ENCODE data around the gene AHCYL2. TPM values are rescaled to one million over a fixed set of nuclear protein-coding genes. Genes with fewer than 3 reads are reported as not detected.

AHCYL2 gene
- total RNA-seq, 1 experiment from 2014 or later = 23.2 TPM

DNA sequence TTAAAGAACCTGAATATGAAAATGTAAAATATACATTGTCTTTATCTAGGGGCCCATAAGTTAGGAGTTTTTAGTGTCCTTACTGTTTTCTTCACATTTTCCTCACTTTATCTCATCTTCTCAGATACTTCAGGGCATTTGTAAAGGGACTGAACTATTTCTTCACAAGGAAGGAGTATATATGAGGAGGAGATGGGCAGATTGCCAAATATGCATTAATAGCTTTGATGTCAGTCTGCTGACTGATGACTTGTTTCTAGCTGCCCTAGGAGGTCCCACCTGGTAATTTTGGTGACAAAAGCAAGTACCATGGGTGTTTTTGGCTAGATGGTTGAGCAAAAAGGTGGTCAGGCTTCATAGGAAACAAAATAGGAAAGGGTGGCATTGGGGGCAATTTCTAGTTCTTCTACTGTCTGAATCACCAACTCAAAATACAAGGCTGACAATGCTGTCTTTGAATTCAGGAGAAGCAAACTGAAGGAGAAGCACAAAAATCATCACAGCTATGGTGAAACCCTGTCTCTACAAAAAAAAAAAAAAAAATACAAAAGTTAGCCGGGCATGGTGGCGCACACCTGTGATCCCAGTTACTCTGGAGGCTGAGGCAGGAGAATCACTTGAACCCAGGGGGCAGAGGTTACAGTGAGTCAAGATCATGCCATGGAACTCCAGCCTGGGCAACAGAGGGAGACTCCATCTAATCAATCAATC lies 199.0 kb downstream of the AHCYL2 start:
- Histone ChIP-seq H2BK120ac (ENCODE audit: low read depth, low read length, poor library complexity, severe bottlenecking) (no peak overlapping the region), H2AFZ (ENCODE audit: low read length) (no peak overlapping the region), H3K79me1 (ENCODE audit: insufficient read depth, low read depth, low read length, poor library complexity, severe bottlenecking) (no peaks in the 10 kb centered on the region), H3K4me1 (ENCODE audit: insufficient read depth, low read length) (no peaks in the 10 kb centered on the region), H4K8ac (replicated peaks; ENCODE audit: insufficient read length, low read depth, low read length) (no peak overlapping the region), H4K91ac (ENCODE audit: insufficient read length, low read depth, low read length) (no peak overlapping the region), H2BK20ac (ENCODE audit: low read depth, low read length, poor library complexity, severe bottlenecking) (no peak overlapping the region), H3K18ac (ENCODE audit: insufficient read length, low read depth, low read length) (no peak overlapping the region), H3K4ac (ENCODE audit: low read depth, low read length) (no peak overlapping the region), H3T11ph (ENCODE audit: low read length) (no peak overlapping the region), H2BK5ac (ENCODE audit: insufficient read length, low read length) (no peak overlapping the region), H3K27ac (ENCODE audit: insufficient read length, low read depth, low read length) (no peak overlapping the region), H3K23me2 (ENCODE audit: insufficient read length, low read depth, low read length, poor library complexity, severe bottlenecking) (no peaks in the 10 kb centered on the region), H3K27me3 (ENCODE audit: insufficient read depth, low read length) (no peaks in the 10 kb centered on the region), H3K79me2 (ENCODE audit: insufficient read depth, low read length) (no peaks in the 10 kb centered on the region; the same call in 1 of the 2 replicates), H3K23ac (ENCODE audit: insufficient read length, low read depth, low read length) (no peak overlapping the region), H2BK15ac (ENCODE audit: low read depth, low read length) (no peak overlapping the region), H3K9me3 (ENCODE audit: control insufficient read depth, low read depth, low read length) (no peaks in the 10 kb centered on the region), H3K56ac (ENCODE audit: insufficient read length, low read depth, low read length) (no peak overlapping the region), H2BK12ac (ENCODE audit: insufficient read length, low read depth, low read length) (no peak overlapping the region), H3K4me2 (ENCODE audit: insufficient read depth, insufficient read length, low read length) (no peak overlapping the region), H4K20me1 (ENCODE audit: control insufficient read depth, insufficient read depth, insufficient read length) (no peaks in the 10 kb centered on the region), H3K9ac (ENCODE audit: extremely low read depth, insufficient read length, low read length) (no peak overlapping the region), H3K14ac (ENCODE audit: insufficient read depth, low read length) (no peak overlapping the region), H4K5ac (ENCODE audit: insufficient read length, low read depth, low read length) (no peak overlapping the region), H2AK5ac (ENCODE audit: insufficient read length, low read length) (no peak overlapping the region)
- Mint-ChIP-seq H3K4me3 (no peak overlapping the region), H3K27ac (no peak overlapping the region), H3K4me1 (no peaks in the 10 kb centered on the region), H3K9me3 (no peaks in the 10 kb centered on the region), H3K36me3 (ENCODE audit: insufficient read depth in 1 of 3, low read depth in 3 of 3) (peaks cover 4 to 27% (median 14%) of the 10 kb centered on the region in 3 experiments; a peak in 5 of 7 replicates), H3K27me3 (ENCODE audit: low read depth) (no peaks in the 10 kb centered on the region)
- DNase-seq = no peak
- WGBS (ENCODE audit: extremely low coverage, insufficient read length, low lambda C conversion rate) = no CpG with 5 or more reads among the region's 2 CpGs
- TF ChIP-seq CTCF (conservative IDR thresholded peaks at IDR 0.05) = no peak

All from H9 (cell line).